Measurements from ENCODE around the gene IKZF3.

IKZF3 gene

DNA sequence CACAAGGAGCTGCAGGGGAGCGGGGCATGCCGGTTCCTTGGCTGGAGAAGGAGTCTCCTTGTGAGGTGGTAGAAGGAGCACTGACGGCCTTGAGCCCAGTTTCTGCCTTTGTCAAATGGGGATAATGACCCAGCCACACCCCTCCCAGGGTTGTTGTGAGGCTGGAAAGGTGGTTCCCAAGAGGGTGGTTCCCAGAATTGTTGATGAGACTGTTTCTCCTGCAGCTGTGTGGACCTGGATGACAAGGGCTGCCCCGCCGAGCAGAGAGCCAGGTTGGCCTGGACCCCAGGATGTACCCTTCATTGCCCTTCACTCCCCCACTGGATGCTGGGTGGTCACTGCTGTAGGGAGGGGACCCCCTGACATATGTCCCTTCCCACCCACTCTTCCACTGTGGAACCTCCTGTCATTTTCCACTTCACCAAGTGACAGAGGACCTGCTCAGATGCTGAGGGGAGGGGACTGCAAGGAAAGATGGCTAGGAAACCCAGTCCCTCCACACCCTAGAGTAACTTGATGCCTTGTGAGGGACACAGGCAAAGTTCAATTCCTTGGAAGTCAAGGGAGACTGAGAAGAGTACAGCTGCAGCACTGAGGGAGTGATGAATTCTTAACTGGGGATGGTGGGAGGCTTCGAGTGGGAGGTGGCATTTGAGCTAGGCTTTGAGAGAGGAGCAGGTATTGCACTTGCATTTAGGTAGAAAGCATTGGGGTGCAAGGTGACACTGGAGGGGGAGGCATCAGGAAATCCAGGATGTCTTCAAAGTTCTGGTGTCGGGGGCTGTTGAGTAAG lies 144.4 kb downstream of the IKZF3 start:
- no peak overlapping the region for H2BK12ac ChIP-seq (ENCODE audit: low read length)

DNA sequence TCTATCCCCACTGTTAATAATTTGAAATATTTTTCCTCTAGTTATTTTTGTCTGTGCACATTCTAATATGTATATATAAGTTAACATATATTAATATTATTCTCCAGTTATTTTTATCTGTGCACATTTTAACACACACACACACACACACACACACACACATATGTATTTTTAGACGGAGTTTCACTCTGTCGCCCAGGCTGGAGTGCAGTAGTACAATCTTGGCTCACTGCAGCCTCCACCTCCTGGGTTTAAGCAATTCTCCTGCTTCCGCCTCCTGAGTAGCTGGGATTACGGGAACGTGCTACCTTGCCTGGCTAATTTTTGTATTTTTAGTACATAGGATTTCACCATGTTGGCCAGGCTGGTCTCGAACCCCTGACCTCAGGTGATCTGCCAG lies 146.5 kb downstream of the IKZF3 start:
- Histone ChIP-seq H2BK15ac (ENCODE audit: low read length) (no peak overlapping the region), H2BK5ac (ENCODE audit: low read length) (no peak overlapping the region), H4K91ac (ENCODE audit: low read depth, low read length, poor library complexity) (no peak overlapping the region), H3K9ac (ENCODE audit: low read depth, low read length, poor library complexity) (no peak overlapping the region), H3K79me1 (ENCODE audit: low read depth, low read length) (peaks cover 5% of the 10 kb centered on the region), H3K27ac (replicated peaks; ENCODE audit: low read length) (no peak overlapping the region), H3K36me3 (replicated peaks in 1 of 2; ENCODE audit: control insufficient read depth in 2 of 2, insufficient read depth in 2 of 2, low read length in 2 of 2) (peaks cover 48 to 87% of the 10 kb centered on the region in 2 donors), H4K8ac (ENCODE audit: low read depth, low read length) (no peak overlapping the region), H3K9me3 (replicated peaks in 1 of 2; ENCODE audit: control insufficient read depth in 2 of 2, insufficient read depth in 1 of 2, low read depth in 1 of 2, low read length in 2 of 2) (no peaks in the 10 kb centered on the region), H2AFZ (ENCODE audit: low read length) (no peak overlapping the region), H2BK12ac (ENCODE audit: low read length) (no peak overlapping the region), H2AK5ac (ENCODE audit: low read depth, low read length) (no peak overlapping the region), H3K4ac (ENCODE audit: low read length) (no peak overlapping the region), H3K4me1 (ENCODE audit: control insufficient read depth in 2 of 2, insufficient read depth in 1 of 2, low read depth in 1 of 2, low read length in 2 of 2) (no peaks in the 10 kb centered on the region), H3K23ac (ENCODE audit: low read depth, low read length, poor library complexity) (no peak overlapping the region), H3K14ac (ENCODE audit: low read length) (no peak overlapping the region), H2BK120ac (ENCODE audit: low read depth, low read length) (no peak overlapping the region), H3K27me3 (ENCODE audit: control insufficient read depth in 3 of 3, insufficient read depth in 3 of 3, low read depth in 1 of 3, low read length in 3 of 3) (no peaks in the 10 kb centered on the region), H3K4me3 (ENCODE audit: low read length in 2 of 2) (no peak overlapping the region), H3K18ac (ENCODE audit: low read length) (no peak overlapping the region), H3K4me2 (ENCODE audit: insufficient read depth, low read length, poor library complexity, severe bottlenecking) (no peak overlapping the region)
- no peak for DNase-seq (ENCODE audit: low spot score)
- WGBS, 2 donors (ENCODE audit: extremely low coverage in 2 of 2, insufficient read length in 2 of 2, insufficient replicate concordance in 1 of 2) = no CpG with 5 or more reads among the region's 6 CpGs

More for the DNA sequence above, 144.4 kb downstream of the IKZF3 start:
- no peak for DNase-seq (ENCODE audit: low spot score)
- Histone ChIP-seq H2BK5ac (ENCODE audit: low read length) (no peak overlapping the region), H3K4me1 (ENCODE audit: control insufficient read depth in 2 of 2, insufficient read depth in 1 of 2, low read depth in 1 of 2, low read length in 2 of 2) (no peaks in the 10 kb centered on the region), H2AK5ac (ENCODE audit: low read depth, low read length) (no peak overlapping the region), H2BK15ac (ENCODE audit: low read length) (no peak overlapping the region), H3K18ac (ENCODE audit: low read length) (no peak overlapping the region), H3K14ac (ENCODE audit: low read length) (no peak overlapping the region), H2BK120ac (ENCODE audit: low read depth, low read length) (no peak overlapping the region), H3K9ac (ENCODE audit: low read depth, low read length, poor library complexity) (no peak overlapping the region), H3K79me1 (ENCODE audit: low read depth, low read length) (peaks cover 5% of the 10 kb centered on the region), H3K4ac (ENCODE audit: low read length) (no peak overlapping the region), H3K4me2 (ENCODE audit: insufficient read depth, low read length, poor library complexity, severe bottlenecking) (no peak overlapping the region), H3K27ac (replicated peaks; ENCODE audit: low read length) (no peak overlapping the region), H3K27me3 (ENCODE audit: control insufficient read depth in 3 of 3, insufficient read depth in 3 of 3, low read depth in 1 of 3, low read length in 3 of 3) (no peaks in the 10 kb centered on the region), H4K91ac (ENCODE audit: low read depth, low read length, poor library complexity) (no peak overlapping the region), H4K8ac (ENCODE audit: low read depth, low read length) (no peak overlapping the region), H3K4me3 (ENCODE audit: low read length in 2 of 2) (no peak overlapping the region), H3K9me3 (replicated peaks in 1 of 2; ENCODE audit: control insufficient read depth in 2 of 2, insufficient read depth in 1 of 2, low read depth in 1 of 2, low read length in 2 of 2) (no peaks in the 10 kb centered on the region), H3K23ac (ENCODE audit: low read depth, low read length, poor library complexity) (no peak overlapping the region), H3K36me3 (replicated peaks in 1 of 2; ENCODE audit: control insufficient read depth in 2 of 2, insufficient read depth in 2 of 2, low read length in 2 of 2) (peaks cover 51 to 94% of the 10 kb centered on the region in 2 donors), H2AFZ (ENCODE audit: low read length) (no peak overlapping the region)
- WGBS, 2 donors (ENCODE audit: extremely low coverage in 2 of 2, insufficient read length in 2 of 2, insufficient replicate concordance in 1 of 2) = no CpG with 5 or more reads among the region's 7 CpGs

GRCh38 chr17:39716879-39717536 lies 147.1 kb downstream of the IKZF3 start:
- Histone ChIP-seq H2BK15ac (ENCODE audit: low read length) (no peak overlapping the region), H3K18ac (ENCODE audit: low read length) (no peak overlapping the region), H3K27ac (replicated peaks; ENCODE audit: low read length) (no peak overlapping the region), H2BK120ac (ENCODE audit: low read depth, low read length) (no peak overlapping the region), H3K4ac (ENCODE audit: low read length) (no peak overlapping the region), H3K14ac (ENCODE audit: low read length) (no peak overlapping the region), H4K8ac (ENCODE audit: low read depth, low read length) (no peak overlapping the region), H3K9ac (ENCODE audit: low read depth, low read length, poor library complexity) (no peak overlapping the region), H3K27me3 (ENCODE audit: control insufficient read depth in 3 of 3, insufficient read depth in 3 of 3, low read depth in 1 of 3, low read length in 3 of 3) (no peaks in the 10 kb centered on the region), H2AK5ac (ENCODE audit: low read depth, low read length) (no peak overlapping the region), H3K4me3 (ENCODE audit: low read length in 2 of 2) (no peak overlapping the region), H3K36me3 (replicated peaks in 1 of 2; ENCODE audit: control insufficient read depth in 2 of 2, insufficient read depth in 2 of 2, low read length in 2 of 2) (peaks cover 53 to 88% of the 10 kb centered on the region in 2 donors), H4K91ac (ENCODE audit: low read depth, low read length, poor library complexity) (no peak overlapping the region), H3K9me3 (replicated peaks in 1 of 2; ENCODE audit: control insufficient read depth in 2 of 2, insufficient read depth in 1 of 2, low read depth in 1 of 2, low read length in 2 of 2) (no peaks in the 10 kb centered on the region), H2BK12ac (ENCODE audit: low read length) (no peak overlapping the region), H3K4me1 (ENCODE audit: control insufficient read depth in 2 of 2, insufficient read depth in 1 of 2, low read depth in 1 of 2, low read length in 2 of 2) (no peaks in the 10 kb centered on the region), H2AFZ (ENCODE audit: low read length) (no peak overlapping the region), H2BK5ac (ENCODE audit: low read length) (no peak overlapping the region), H3K79me1 (ENCODE audit: low read depth, low read length) (peaks cover 5% of the 10 kb centered on the region), H3K4me2 (ENCODE audit: insufficient read depth, low read length, poor library complexity, severe bottlenecking) (no peak overlapping the region), H3K23ac (ENCODE audit: low read depth, low read length, poor library complexity) (peak overlapping the region; percentile 98)
- no CpG with 5 or more reads among the region's 11 CpGs for WGBS, 2 donors (ENCODE audit: extremely low coverage in 2 of 2, insufficient read length in 2 of 2, insufficient replicate concordance in 1 of 2)
- no peak for DNase-seq (ENCODE audit: low spot score)

DNA sequence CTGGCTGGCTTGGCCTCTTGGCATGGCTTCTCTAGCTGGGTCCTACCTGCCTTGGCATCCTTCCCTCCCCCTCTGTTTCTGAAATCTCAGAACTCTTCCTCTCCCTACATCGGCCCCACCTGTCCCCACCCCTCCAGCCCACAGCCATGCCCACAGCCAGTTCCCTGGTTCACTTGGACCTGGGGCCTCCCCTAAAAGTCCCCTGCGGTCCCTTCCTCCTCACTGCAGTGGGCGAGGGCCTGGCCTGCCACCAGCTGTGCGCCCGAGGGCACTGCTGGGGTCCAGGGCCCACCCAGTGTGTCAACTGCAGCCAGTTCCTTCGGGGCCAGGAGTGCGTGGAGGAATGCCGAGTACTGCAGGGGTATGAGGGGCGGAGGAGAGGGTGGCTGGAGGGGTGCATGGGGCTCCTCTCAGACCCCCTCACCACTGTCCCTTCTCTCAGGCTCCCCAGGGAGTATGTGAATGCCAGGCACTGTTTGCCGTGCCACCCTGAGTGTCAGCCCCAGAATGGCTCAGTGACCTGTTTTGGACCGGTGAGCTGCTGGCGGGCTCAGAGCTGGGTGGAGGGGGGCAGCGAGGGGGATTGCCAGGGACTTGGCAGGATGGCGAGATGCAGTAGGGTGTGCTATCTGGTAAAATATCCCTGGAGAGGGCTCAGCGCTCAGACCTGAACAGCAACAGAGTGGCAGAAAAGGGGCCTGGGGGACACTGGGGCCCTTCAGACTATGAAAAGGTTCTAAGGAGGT lies 147.9 kb downstream of the IKZF3 start:
- Histone ChIP-seq H3K4ac (ENCODE audit: low read length) (no peak overlapping the region), H3K36me3 (replicated peaks in 1 of 2; ENCODE audit: control insufficient read depth in 2 of 2, insufficient read depth in 2 of 2, low read length in 2 of 2) (peaks cover 57 to 88% of the 10 kb centered on the region in 2 donors), H2BK15ac (ENCODE audit: low read length) (no peak overlapping the region), H3K9me3 (replicated peaks in 1 of 2; ENCODE audit: control insufficient read depth in 2 of 2, insufficient read depth in 1 of 2, low read depth in 1 of 2, low read length in 2 of 2) (no peaks in the 10 kb centered on the region), H2BK5ac (ENCODE audit: low read length) (no peak overlapping the region), H3K4me3 (ENCODE audit: low read length in 2 of 2) (no peak overlapping the region), H3K27me3 (ENCODE audit: control insufficient read depth in 3 of 3, insufficient read depth in 3 of 3, low read depth in 1 of 3, low read length in 3 of 3) (no peaks in the 10 kb centered on the region), H2AFZ (ENCODE audit: low read length) (no peak overlapping the region), H2AK5ac (ENCODE audit: low read depth, low read length) (no peak overlapping the region), H3K27ac (replicated peaks; ENCODE audit: low read length) (no peak overlapping the region), H4K91ac (ENCODE audit: low read depth, low read length, poor library complexity) (no peak overlapping the region), H3K4me1 (ENCODE audit: control insufficient read depth in 2 of 2, insufficient read depth in 1 of 2, low read depth in 1 of 2, low read length in 2 of 2) (no peaks in the 10 kb centered on the region), H4K8ac (ENCODE audit: low read depth, low read length) (no peak overlapping the region), H3K79me1 (ENCODE audit: low read depth, low read length) (peaks cover 5% of the 10 kb centered on the region), H2BK12ac (ENCODE audit: low read length) (no peak overlapping the region), H3K9ac (ENCODE audit: low read depth, low read length, poor library complexity) (peak overlapping the region; percentile 70), H2BK120ac (ENCODE audit: low read depth, low read length) (no peak overlapping the region), H3K14ac (ENCODE audit: low read length) (no peak overlapping the region), H3K4me2 (ENCODE audit: insufficient read depth, low read length, poor library complexity, severe bottlenecking) (no peak overlapping the region), H3K18ac (ENCODE audit: low read length) (no peak overlapping the region), H3K23ac (ENCODE audit: low read depth, low read length, poor library complexity) (peak overlapping the region; percentile 98)
- no peak for DNase-seq (ENCODE audit: low spot score)
- WGBS, 2 donors (ENCODE audit: extremely low coverage in 2 of 2, insufficient read length in 2 of 2, insufficient replicate concordance in 1 of 2) = no CpG with 5 or more reads among the region's 15 CpGs
